ENCODE measurements around the gene RAB11FIP4. TPM values are rescaled to one million over a fixed set of nuclear protein-coding genes. Genes with fewer than 3 reads are reported as not detected.

RAB11FIP4 gene
- total RNA-seq, 1 experiment from 2014 or later = 0.10 TPM

GRCh38 chr17:31481783-31482081, 90.3 kb downstream of the RAB11FIP4 start:
- DNase-seq (ENCODE audit: low read depth) = no peak

GRCh38 chr17:31484821-31485220, 93.3 kb downstream of the RAB11FIP4 start:
- no peak for DNase-seq (ENCODE audit: low read depth)

GRCh38 chr17:31486351-31487062, 95.0 kb downstream of the RAB11FIP4 start:
- DNase-seq (ENCODE audit: low read depth) = no peak

GRCh38 chr17:31487063-31487647, 95.7 kb downstream of the RAB11FIP4 start:
- no peak for DNase-seq (ENCODE audit: low read depth)

- DNase-seq (ENCODE audit: low read depth) = no peak
Observed at GRCh38 chr17:31487648-31488263, 96.3 kb downstream of the RAB11FIP4 start.

DNA sequence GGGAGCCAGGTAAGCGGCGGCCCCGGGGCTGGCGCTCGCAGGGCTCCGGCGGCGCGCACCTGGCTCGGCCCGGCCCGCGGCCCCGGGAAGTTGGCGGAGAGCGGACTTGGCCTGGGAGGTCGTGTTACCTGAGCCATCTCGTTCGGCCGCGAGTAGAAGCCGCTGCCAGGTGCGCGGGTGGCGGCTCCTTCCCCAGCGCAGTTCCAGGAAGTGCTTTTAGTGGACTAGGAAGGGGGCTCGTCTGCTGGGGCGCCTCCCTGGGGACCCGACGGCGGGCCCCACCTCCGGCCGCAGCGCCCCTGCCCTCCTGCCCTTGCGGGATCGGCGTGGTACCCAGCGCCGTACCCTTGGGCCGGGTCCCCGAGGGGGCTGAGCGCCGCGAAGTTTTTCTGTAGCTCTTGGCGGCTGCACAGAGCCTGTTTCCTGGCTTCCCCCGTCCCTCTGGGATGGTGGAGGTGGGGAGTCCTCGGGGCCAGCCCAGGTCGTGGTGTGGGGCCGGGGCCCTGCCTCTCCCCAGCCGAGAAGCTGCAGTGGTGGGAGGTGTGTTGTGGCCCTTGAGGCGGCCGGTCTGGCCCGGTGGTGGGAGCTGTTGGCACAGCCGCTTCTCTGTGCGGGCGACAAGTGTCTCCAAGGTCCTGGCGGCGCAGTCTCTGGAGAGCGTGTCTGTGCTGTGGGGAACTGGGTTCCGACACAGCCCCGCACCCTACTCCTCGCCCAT, 96.9 kb downstream of the RAB11FIP4 start:
- DNase-seq (ENCODE audit: low read depth) = no peak

DNA sequence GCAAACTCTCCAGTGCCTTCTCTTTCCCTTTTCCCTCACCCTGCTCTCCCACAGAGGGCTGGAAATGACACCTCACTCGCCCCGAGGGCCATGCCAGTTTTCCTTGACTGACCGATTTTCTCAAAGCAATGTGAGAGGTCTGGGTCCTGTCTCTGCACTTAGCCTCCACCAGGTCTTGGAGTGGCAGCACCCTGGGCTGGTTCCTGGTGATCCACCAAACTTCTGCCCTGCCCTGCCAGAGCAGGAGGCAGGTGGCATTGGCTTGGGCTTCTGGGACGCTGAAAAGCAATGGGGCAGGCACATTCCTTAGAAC, 97.5 kb downstream of the RAB11FIP4 start:
- no peak for DNase-seq (ENCODE audit: low read depth)

- no peak for DNase-seq (ENCODE audit: low read depth)
Observed at GRCh38 chr17:31489295-31490018, 98.0 kb downstream of the RAB11FIP4 start.

GRCh38 chr17:31490019-31490650, 98.7 kb downstream of the RAB11FIP4 start:
- DNase-seq (ENCODE audit: low read depth) = no peak

- DNase-seq (ENCODE audit: low read depth) = no peak
Observed at GRCh38 chr17:31490671-31491375, 99.3 kb downstream of the RAB11FIP4 start.

DNA sequence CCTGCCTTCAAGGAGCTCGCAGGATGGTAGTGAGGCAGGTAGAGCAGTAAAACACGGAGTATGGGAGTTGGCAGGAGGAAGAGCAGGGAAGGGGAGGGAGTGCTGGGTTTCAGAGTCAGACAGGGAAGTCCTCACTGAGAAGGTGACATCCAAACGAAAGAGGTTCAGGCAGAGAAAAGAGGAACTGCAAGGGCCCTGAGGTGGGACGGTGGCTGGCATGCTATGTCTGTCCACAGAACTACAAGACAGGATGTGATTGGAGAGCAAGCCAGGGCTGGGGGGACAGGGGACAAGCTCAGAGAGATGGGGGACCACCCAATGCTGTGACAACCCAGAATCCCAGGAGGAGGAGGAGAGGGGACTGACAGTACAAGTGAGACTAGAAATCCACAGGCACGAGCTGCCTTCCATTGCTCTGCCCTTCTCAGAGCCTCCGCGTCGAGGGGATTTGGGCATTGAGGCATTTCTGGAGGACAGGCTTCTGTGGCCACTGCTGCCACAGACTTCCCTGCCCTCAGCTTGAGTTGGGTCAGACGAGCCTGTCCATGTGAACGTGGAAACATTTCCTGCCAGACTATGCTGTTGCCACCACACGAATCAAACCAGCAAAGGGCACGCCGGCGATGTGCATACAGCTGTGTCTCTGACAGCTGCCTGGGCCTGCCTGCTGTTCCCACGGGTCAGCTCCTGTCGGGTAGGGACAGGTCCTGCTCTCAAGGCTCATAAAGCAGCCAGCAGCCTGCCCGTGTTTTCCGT, 100.1 kb downstream of the RAB11FIP4 start:
- no peak for DNase-seq (ENCODE audit: low read depth)

DNA sequence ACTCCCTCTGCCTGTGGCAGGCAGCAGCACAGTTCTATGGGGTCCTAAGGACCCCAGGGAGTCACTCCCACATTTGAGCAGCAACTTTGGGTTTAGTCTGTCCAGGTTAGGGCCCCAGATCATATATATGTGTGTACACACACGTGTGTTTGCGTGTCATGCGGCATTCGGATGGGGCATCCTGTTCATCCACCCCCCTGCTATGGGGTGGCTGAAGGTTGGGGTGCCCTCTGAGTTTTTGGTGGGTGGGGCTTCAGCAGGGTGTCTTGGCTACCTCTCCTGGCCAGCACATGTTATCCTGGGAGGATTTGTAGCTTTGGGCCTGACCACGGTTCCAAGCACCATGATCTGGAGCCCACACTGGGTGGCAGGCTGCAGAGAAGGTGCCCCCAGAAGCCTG, 100.7 kb downstream of the RAB11FIP4 start:
- DNase-seq (ENCODE audit: low read depth) = no peak

- DNase-seq (ENCODE audit: low read depth) = no peak
Observed at GRCh38 chr17:31492880-31493655, 101.6 kb downstream of the RAB11FIP4 start.

- no peak for DNase-seq (ENCODE audit: low read depth)
Observed at GRCh38 chr17:31493656-31494155, 102.2 kb downstream of the RAB11FIP4 start.

GRCh38 chr17:31494259-31495021, 103.0 kb downstream of the RAB11FIP4 start:
- no peak for DNase-seq (ENCODE audit: low read depth)

DNA sequence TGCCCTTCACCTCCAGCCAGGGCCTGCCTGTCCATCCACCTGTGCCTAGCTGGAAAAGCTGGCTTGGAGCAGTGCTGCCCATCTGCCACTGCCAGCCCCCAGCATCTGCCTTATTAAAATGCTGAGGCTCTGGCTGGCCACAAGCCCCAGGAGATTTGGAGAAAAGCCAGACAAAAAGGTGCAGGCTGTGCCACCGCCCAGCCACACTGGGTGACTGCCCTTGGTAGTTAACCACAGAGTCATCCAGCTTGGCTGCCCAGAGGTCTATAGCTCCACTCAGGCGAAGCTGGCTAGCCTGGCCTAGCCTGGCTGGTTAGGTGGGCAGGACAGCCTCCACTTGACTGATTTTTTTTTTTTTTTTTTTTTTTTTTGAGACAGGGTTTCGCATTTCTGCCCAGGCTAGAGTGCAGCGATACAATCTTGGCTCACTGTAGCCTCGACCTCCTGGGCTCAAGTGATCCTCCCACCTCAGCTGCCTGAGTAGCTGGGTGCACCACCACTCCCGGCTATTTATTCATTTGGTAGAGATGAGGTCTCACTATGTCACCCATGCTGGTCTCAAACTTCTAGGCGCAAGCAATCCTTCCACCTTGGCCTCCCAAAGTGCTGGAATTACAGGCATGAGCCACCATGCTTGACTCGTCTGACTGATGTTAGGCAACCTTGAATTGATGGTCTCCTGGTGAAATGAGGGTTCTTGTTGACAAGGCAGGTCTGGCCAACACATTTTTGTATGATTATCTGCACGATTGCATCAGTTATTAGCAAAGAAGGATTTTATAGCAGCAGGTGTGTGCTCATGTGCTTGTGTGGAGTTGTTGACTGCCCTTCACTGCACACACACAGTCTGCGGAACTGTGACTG, 103.8 kb downstream of the RAB11FIP4 start:
- no peak for DNase-seq (ENCODE audit: low read depth)

DNA sequence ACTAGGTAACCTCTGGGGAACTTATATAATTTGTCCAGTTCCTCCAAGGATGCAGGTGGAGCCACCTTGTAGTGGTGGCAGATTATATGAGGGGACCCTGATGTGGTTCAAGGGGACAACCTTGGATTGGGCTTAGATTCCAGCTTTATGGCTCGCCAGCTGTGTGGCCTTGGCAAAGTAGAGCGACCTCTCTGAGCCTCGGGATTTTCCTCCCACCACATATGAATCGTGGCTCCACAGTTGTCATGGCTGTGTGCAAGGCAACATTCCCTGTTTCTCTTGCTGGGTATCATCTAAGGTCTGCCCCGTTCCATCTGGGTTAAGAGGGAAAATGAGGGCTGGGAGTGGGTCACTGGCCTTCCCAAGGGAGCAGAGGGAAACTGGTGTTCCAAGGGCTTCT, 104.6 kb downstream of the RAB11FIP4 start:
- no peak for DNase-seq (ENCODE audit: low read depth)

All from HT1080 (cell line).